Islet precursor cell (in vitro differentiated cells): Measurements from ENCODE around the gene FAHD2A.
"Not testable (repeated sequence)": the region's sequence is repeated elsewhere in the genome, so short reads cannot be mapped to it uniquely, and the experiment has no call there.

Experiments
- DNase-seq: peaks from one replicate; pipeline ENCODE4 v3.0.0-alpha.2; 2018

FAHD2A gene

DNA sequence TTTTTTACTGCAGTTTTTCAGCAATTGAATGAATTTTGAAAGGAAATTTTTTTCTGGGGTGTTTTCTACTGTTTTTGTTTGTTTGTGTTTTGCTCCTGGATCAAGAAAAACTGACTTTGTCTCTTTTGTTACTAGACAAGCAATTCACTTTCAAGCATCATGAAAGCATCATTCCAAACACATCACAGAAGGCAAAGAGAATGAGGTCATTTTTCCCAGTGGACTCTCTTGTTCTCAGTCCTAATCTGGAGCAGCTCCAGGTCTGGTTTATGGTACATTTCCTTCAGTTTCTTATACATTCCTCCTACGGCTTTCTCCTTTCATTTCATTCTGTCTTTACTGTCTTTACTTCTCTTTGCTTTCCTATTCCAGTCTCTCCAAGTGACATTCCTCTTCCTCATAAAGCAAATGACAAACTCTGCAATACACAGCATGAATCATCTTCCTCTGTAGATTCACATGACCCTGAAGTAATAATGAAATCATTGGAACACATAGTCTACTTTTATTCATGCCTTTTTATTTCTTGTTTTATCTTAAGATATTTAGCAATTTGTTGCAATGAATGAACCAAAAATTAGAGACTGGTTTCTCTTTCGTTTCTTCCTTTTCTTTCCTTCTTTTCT lies 40.1 kb downstream of the FAHD2A start:
- not testable (repeated sequence) for DNase-seq

DNA sequence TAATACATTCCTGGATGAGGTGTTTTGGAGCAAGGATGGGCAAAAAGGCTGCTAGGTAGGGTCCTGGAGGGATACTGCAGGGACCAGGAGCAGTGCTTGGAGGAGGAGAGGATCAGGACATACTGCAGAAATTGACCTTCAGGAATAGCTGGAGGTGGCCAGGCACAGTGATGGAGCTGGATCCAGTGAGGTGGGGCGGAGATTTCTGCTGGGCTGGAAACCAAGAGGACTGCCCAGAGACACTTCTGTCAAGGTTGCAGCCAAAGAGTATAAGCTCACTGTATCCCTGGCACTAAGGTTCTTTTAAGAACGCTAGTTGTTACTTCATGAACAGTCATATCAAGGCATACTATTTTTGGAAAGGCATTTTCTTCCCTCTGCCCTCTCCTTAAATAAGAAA lies 42.8 kb downstream of the FAHD2A start:
- DNase-seq: not testable (repeated sequence)

DNA sequence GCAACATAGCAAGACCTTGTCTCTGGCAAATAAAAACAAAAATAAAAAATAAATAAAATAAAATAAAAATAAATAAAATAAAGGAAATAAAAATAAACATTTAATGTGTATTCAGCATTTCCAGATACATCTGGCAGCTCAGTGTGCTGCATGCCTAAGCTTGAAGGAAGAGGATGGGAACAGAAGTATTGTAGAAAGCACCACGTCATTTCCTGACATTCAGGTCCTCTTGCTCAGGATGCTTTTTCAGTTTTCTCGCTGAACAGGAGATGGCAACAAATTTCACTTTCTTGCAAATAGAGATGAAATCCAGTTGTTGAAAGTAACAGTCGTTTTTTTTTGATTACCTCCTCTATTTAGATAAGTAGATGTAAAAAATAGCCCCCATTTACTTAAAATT lies 60.8 kb downstream of the FAHD2A start:
- not testable (repeated sequence) for DNase-seq
